T47D (cell line): Measurements from ENCODE around the gene DPY19L3.
"Not testable (repeated sequence)": the region's sequence is repeated elsewhere in the genome, so short reads cannot be mapped to it uniquely, and the experiment has no call there.

Experiments
- DNase-seq, 2 experiments: peaks; one replicate each; pipeline versions ENCODE4 v3.0.0 to v3.0.0-alpha.2; 2011 to 2012; ENCODE audit warnings: low read depth in 1 of 2, low spot score in 1 of 2
- JUND ChIP-seq: IDR thresholded peaks from 2 replicates; pipeline ENCODE4 v1.6.1; 2012; ENCODE audit warnings: low read depth
- in situ Hi-C: cut with HindIII; loops from 2 replicates; pipeline ENCODE4 v1.10.0; 2016; ENCODE audit warnings: low sequenced_read_pairs, low pct_unique_long_range_greater_than_20kb

Gene DPY19L3

GRCh38 chr19:32464279-32464678 lies 58.7 kb downstream of the DPY19L3 start:
- TF ChIP-seq JUND, result no peak
- in situ Hi-C loops, result no loop called here
- DNase-seq, result peak in 1 of 2 experiments; percentile 36

GRCh38 chr19:32465176-32465575 lies 59.6 kb downstream of the DPY19L3 start:
- no peak for DNase-seq
- in situ Hi-C loops, result no loop called here
- no peak for TF ChIP-seq JUND

- DNase-seq, result no peak
These were observed 64.2 kb downstream of the DPY19L3 start for GRCh38 chr19:32469795-32470194.

GRCh38 chr19:32471095-32471494 lies 65.5 kb downstream of the DPY19L3 start:
- DNase-seq, result no peak
- TF ChIP-seq JUND, result no peak
- in situ Hi-C loops, result no loop called here

More at GRCh38 chr19:32469795-32470194, 64.2 kb downstream of the DPY19L3 start:
- no peak for TF ChIP-seq JUND
- in situ Hi-C loops, result no loop called here

GRCh38 chr19:32471811-32472210 lies 66.2 kb downstream of the DPY19L3 start:
- no peak for DNase-seq
- no peak for TF ChIP-seq JUND
- in situ Hi-C loops, result no loop called here

- DNase-seq, result no peak
- in situ Hi-C loops, result no loop called here
- no peak for TF ChIP-seq JUND
These were observed 69.8 kb downstream of the DPY19L3 start for GRCh38 chr19:32475141-32476031.

- TF ChIP-seq JUND, result no peak
- in situ Hi-C loops, result no loop called here
- DNase-seq, result no peak
These were observed 70.4 kb downstream of the DPY19L3 start for GRCh38 chr19:32476032-32476350.

- no peak for TF ChIP-seq JUND
- in situ Hi-C loops, result no loop called here
- DNase-seq, result no peak
These were observed 74.8 kb downstream of the DPY19L3 start for GRCh38 chr19:32480321-32480720.

GRCh38 chr19:32483574-32483973 lies 78.0 kb downstream of the DPY19L3 start:
- no peak for TF ChIP-seq JUND
- in situ Hi-C loops, result no loop called here
- DNase-seq, result no peak

GRCh38 chr19:32489971-32490370 lies 84.4 kb downstream of the DPY19L3 start:
- in situ Hi-C loops, result no loop called here
- no peak for TF ChIP-seq JUND
- DNase-seq, result no peak

GRCh38 chr19:32497391-32497790 lies 91.8 kb downstream of the DPY19L3 start:
- TF ChIP-seq JUND, result no peak
- no peak for DNase-seq
- in situ Hi-C loops, result no loop called here

GRCh38 chr19:32498648-32499200 lies 93.2 kb downstream of the DPY19L3 start:
- in situ Hi-C loops, result no loop called here
- DNase-seq, result no peak

GRCh38 chr19:32512498-32512897 lies 106.9 kb downstream of the DPY19L3 start:
- in situ Hi-C loops, DNase-seq: not testable (repeated sequence)

More at GRCh38 chr19:32498648-32499200, 93.2 kb downstream of the DPY19L3 start:
- no peak for TF ChIP-seq JUND
